ENCODE measurements around the gene YAP1. TPM values are rescaled to one million over a fixed set of nuclear protein-coding genes. Genes with fewer than 3 reads are reported as not detected.

YAP1 gene
- total RNA-seq, 1 donor from 2014 or later = 84.8 TPM

DNA sequence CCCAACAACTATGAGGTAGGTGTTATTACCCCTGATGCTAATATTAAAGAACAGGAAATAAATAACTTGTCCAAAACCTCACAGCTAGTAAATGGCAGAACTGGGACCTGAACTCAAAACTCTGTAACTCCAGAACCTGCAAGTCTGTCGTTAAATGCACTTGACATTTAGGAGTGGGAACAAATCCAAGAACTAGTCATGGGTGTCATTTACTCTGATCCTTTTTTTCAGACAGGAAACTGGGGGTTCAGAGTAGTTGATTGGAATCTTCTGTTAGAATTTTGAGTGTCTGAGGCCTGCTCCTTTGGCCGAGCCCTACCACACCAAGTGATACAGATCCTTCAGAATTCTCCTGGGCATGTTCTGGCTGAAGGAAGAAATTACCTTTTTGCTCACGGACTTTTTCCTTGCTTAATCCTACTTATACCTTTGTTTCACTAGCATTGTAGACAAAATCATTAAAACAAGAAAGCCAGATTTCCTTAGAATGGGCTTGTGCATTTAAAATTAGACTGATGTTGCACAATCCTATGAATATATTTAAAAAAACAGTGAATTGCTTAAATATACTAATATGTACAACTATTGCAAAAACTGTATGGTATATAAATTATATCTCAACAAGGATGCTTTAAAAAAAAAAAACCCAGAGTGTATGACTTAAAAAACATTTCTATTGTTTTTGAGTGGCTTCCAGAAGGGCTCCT lies 1.4 kb upstream of the YAP1 start:
- H3K4me3 ChIP-seq (ENCODE audit: low read depth, low read length) = peak overlapping the region; percentile 88
- DNase-seq (ENCODE audit: low read depth) = no peak
- TF ChIP-seq, protein P1, sequence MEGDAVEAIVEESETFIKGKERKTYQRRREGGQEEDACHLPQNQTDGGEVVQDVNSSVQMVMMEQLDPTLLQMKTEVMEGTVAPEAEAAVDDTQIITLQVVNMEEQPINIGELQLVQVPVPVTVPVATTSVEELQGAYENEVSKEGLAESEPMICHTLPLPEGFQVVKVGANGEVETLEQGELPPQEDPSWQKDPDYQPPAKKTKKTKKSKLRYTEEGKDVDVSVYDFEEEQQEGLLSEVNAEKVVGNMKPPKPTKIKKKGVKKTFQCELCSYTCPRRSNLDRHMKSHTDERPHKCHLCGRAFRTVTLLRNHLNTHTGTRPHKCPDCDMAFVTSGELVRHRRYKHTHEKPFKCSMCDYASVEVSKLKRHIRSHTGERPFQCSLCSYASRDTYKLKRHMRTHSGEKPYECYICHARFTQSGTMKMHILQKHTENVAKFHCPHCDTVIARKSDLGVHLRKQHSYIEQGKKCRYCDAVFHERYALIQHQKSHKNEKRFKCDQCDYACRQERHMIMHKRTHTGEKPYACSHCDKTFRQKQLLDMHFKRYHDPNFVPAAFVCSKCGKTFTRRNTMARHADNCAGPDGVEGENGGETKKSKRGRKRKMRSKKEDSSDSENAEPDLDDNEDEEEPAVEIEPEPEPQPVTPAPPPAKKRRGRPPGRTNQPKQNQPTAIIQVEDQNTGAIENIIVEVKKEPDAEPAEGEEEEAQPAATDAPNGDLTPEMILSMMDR (conservative IDR thresholded peaks at IDR 0.05; ENCODE audit: low read depth, low read length) = no peak

DNA sequence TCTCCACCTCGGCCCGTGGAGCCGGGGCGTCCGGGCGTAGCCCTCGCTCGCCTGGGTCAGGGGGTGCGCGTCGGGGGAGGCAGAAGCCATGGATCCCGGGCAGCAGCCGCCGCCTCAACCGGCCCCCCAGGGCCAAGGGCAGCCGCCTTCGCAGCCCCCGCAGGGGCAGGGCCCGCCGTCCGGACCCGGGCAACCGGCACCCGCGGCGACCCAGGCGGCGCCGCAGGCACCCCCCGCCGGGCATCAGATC lies 439 bp downstream of the YAP1 start:
- TF ChIP-seq, protein P1 (conservative IDR thresholded peaks at IDR 0.05; ENCODE audit: low read depth, low read length) = no peak
- DNase-seq (ENCODE audit: low read depth) = no peak
- H3K4me3 ChIP-seq (ENCODE audit: low read depth, low read length) = peak overlapping the region; percentile 88

DNA sequence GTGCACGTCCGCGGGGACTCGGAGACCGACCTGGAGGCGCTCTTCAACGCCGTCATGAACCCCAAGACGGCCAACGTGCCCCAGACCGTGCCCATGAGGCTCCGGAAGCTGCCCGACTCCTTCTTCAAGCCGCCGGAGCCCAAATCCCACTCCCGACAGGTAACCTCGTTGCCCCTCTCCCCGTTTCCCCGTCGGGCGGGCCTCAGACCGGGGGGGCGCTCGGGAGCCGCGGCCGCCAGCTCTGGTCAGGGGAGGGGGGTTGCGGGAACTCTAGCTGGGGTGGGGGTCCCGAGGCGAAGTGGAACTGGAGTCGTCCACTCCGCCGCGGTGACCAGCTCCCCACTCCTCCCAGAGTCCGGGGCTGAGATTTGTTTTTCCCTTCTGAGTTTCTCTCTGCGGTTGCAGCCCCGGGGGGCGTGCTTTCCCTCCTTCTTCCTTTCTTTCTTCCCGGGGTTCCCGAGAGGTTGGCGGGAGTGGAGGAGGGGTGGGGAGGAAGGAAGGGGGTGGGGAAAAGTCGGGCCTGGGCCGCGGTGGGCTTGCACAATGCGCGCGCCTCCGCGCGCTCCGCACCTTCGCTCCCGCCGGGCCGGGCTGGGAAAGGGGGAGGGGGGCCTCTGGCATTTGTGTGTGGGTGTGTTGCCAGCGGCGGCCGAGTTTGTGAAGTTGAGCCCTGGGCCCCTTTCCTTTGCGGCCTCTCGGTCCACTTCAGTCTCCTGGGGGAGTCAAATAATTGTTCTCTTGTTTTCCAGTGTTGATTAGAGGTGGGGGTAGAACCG lies 952 bp downstream of the YAP1 start:
- DNase-seq (ENCODE audit: low read depth) = no peak
- TF ChIP-seq, protein P1 (conservative IDR thresholded peaks at IDR 0.05; ENCODE audit: low read depth, low read length) = no peak
- peak overlapping the region; percentile 88 for H3K4me3 ChIP-seq (ENCODE audit: low read depth, low read length)

DNA sequence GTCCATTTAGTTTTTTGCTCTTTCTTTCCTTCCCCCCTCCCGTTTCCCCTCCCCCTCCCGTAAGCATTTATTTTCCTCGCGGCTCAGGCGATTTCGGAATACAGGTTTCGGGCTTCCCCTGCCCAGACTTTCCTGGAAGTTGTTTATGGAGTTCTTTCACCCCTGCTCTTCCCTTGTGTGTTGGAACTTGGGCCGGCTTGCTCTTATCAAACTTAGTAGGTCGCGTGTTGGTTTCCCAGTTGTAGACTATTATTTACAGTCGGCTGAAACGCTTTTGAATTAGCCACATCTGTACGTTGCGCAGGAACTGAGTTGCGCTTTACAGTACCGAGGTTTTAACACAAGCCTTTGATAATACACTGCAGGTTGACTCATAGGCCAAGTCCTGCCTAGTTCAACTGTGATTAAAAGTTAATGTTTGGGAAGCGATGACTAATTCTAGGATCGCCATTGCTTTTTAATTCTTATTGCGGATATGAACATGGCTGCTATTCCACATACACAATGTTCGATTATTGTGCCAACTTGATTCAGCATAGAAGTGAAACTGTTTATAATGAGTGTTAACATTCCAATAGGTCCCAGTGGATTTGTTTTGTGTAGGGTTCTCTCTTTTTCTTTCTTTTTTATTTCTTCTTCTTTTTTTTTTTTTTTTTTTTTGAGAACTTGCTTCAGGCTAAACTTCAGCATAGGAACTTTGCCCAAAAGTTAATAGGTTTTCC lies 1.7 kb downstream of the YAP1 start:
- TF ChIP-seq, protein P1 (conservative IDR thresholded peaks at IDR 0.05; ENCODE audit: low read depth, low read length) = no peak
- peak overlapping the region; percentile 88 for H3K4me3 ChIP-seq (ENCODE audit: low read depth, low read length)
- DNase-seq (ENCODE audit: low read depth) = peak; percentile 75

DNA sequence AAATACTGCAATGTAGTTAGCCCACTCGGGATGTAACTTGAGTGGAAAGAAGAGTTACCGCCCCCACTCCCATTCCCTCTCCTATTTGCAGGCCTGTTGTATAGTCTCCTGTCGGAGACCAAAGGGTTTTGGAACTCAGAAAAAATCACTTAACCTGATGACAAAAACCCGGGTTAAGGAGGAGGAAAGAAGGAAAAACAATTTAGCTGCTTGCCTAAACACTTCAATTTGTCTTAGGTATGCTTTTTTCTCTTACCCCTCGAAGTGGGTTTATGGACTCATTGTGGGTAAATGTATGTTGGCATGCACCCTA lies 2.2 kb downstream of the YAP1 start:
- no peak for DNase-seq (ENCODE audit: low read depth)
- TF ChIP-seq, protein P1 (conservative IDR thresholded peaks at IDR 0.05; ENCODE audit: low read depth, low read length) = no peak
- peak overlapping the region; percentile 88 for H3K4me3 ChIP-seq (ENCODE audit: low read depth, low read length)

DNA sequence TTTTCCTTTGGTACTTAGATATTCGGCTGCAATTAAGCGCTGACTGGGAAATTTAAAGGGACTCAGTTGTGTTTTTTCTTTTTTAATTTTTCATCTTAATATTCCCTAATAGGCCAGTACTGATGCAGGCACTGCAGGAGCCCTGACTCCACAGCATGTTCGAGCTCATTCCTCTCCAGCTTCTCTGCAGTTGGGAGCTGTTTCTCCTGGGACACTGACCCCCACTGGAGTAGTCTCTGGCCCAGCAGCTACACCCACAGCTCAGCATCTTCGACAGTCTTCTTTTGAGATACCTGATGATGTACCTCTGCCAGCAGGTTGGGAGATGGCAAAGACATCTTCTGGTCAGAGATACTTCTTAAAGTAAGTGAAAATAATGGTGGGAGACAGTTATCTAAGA lies 3.8 kb downstream of the YAP1 start:
- no peak for DNase-seq (ENCODE audit: low read depth)
- TF ChIP-seq, protein P1 (conservative IDR thresholded peaks at IDR 0.05; ENCODE audit: low read depth, low read length) = no peak
- peak overlapping the region; percentile 88 for H3K4me3 ChIP-seq (ENCODE audit: low read depth, low read length)

All from epithelial cell of proximal tubule (primary cell).